Measurements from ENCODE around the gene TBC1D1. TPM values are rescaled to one million over a fixed set of nuclear protein-coding genes. Genes with fewer than 3 reads are reported as not detected.

TBC1D1 gene
- total RNA-seq, 4 donors from 2014 or later, result 66.2 to 120 (median 87.9) TPM

DNA sequence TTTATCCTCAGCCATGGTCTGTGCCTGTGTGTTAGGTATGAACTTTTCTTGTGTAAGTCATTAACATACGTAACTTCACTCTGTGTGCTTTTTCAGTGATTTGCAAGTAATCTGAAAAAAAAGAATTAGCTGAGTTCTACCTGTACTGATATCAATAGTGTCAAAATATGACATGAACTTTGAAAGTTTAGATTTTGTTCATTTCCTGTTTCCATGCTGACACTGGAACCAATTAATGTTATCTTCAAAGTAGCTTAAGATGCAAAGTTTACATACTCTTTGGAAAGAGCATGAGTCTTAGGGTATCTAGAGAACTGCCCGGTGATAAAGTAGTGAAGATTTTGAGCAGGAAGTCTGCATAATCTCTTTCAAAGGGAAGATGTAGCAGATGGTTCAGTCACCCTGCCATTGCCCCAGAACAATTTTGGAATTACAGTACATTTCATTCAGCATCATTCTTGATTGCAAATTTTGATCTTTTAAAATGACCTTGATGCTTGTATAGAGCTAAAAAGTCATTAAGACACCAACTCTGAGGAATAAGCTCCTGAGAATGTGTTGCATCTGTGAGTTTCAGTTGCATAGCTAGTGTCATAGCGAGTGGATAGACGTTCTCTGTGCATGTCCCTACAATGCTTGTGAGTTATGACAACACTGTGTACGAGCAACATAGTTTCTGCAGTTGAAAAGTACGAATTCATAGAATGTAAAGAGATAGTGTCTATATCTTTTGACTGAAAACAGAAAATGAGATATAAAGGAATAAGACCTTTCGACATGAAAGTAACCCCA, 199.8 kb downstream of the TBC1D1 start:
- Histone ChIP-seq H3K36me3 (peaks cover 0 to 19% (median 0%) of the 10 kb centered on the region in 3 donors), H3K27me3 (no peaks in the 10 kb centered on the region), H3K4me1 (no peaks in the 10 kb centered on the region), H3K27ac (no peak overlapping the region), H3K9me3 (no peaks in the 10 kb centered on the region), H3K4me3 (no peak overlapping the region)
- TF ChIP-seq, protein P1, sequence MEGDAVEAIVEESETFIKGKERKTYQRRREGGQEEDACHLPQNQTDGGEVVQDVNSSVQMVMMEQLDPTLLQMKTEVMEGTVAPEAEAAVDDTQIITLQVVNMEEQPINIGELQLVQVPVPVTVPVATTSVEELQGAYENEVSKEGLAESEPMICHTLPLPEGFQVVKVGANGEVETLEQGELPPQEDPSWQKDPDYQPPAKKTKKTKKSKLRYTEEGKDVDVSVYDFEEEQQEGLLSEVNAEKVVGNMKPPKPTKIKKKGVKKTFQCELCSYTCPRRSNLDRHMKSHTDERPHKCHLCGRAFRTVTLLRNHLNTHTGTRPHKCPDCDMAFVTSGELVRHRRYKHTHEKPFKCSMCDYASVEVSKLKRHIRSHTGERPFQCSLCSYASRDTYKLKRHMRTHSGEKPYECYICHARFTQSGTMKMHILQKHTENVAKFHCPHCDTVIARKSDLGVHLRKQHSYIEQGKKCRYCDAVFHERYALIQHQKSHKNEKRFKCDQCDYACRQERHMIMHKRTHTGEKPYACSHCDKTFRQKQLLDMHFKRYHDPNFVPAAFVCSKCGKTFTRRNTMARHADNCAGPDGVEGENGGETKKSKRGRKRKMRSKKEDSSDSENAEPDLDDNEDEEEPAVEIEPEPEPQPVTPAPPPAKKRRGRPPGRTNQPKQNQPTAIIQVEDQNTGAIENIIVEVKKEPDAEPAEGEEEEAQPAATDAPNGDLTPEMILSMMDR (IDR thresholded peaks at IDR 0.05), result no peak
- no peak for TF ChIP-seq POLR2A (IDR thresholded peaks at IDR 0.05)
- DNase-seq, result no peak

DNA sequence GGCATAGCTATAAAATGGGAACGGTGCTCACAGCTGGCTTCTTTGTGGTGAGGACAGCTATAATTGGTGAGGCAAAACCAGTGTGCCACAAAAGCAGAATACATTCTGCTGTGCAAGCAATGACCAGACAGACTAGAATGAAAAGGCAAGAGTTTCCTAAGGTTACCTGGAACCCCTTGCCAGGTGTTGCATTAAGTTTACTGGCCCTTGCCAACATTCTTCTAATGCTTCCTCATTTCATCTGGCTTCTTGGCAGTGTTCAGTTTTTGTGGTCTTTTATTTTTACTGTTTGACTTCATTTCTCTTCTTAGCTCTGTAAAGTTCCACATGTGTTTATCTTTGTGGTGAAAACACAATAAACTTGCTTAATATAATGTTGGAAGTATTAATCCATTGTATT, 200.8 kb downstream of the TBC1D1 start:
- H3K27ac ChIP-seq, result no peak overlapping the region
- H3K4me1 ChIP-seq, result no peaks in the 10 kb centered on the region
- H3K27me3 ChIP-seq, result no peaks in the 10 kb centered on the region
- H3K9me3 ChIP-seq, result no peaks in the 10 kb centered on the region
- TF ChIP-seq, protein P1 (IDR thresholded peaks at IDR 0.05), result no peak
- no peak for TF ChIP-seq POLR2A (IDR thresholded peaks at IDR 0.05)
- H3K36me3 ChIP-seq, result peaks cover 0 to 23% (median 0%) of the 10 kb centered on the region in 3 donors
- H3K4me3 ChIP-seq, result no peak overlapping the region
- no peak for DNase-seq

DNA sequence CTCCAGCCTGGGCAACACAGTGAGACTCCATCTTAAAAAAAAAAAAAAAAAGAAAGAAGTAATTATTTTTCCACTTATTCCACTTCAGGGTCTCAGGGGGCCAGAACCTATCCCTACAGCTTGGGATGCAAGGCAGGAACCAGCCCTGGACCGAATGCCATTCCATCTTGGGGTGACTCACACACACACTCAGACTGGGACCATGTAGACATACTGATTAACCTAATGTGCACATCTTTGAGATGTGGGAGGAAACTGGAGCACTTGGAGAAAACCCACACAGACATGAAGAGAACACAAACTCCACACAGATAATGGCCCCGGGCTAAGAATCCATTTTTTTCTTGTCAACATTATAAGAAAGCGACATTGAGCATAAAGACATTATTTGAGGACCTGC, 201.8 kb downstream of the TBC1D1 start:
- no peaks in the 10 kb centered on the region for H3K27me3 ChIP-seq

DNA sequence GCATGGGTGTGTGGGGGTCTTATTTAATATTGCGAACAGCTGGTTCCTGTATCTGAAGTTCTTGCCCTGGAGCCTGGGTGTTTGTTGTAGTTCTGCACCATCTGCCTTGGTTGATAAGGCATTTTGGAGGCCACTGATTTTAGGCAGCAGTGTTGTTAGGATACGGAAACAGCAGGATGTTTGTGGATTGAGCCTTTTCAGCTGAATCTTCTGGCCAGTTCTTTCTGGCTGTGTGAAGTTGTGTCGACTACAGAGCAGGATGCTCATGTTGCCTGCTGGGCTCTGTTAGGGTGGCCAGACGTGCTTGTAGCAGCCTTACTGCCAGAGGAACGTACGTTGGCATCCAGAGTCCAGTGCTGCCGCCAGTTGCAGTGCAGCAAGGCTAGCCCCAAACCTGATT, 203.5 kb downstream of the TBC1D1 start:
- no peaks in the 10 kb centered on the region for H3K4me1 ChIP-seq
- no peaks in the 10 kb centered on the region for H3K27me3 ChIP-seq
- no peak for DNase-seq
- no peak overlapping the region for H3K27ac ChIP-seq
- no peak overlapping the region for H3K4me3 ChIP-seq
- no peaks in the 10 kb centered on the region for H3K9me3 ChIP-seq
- TF ChIP-seq, protein P1 (IDR thresholded peaks at IDR 0.05), result no peak
- TF ChIP-seq POLR2A (IDR thresholded peaks at IDR 0.05), result no peak
- H3K36me3 ChIP-seq, result peaks cover 0 to 31% (median 0%) of the 10 kb centered on the region in 3 donors

More for the DNA sequence above, 201.8 kb downstream of the TBC1D1 start:
- TF ChIP-seq, protein P1 (IDR thresholded peaks at IDR 0.05), result no peak
- TF ChIP-seq POLR2A (IDR thresholded peaks at IDR 0.05), result no peak
- H3K4me3 ChIP-seq, result no peak overlapping the region
- no peaks in the 10 kb centered on the region for H3K9me3 ChIP-seq
- no peaks in the 10 kb centered on the region for H3K4me1 ChIP-seq
- no peak for DNase-seq
- no peak overlapping the region for H3K27ac ChIP-seq
- peaks cover 0 to 23% (median 0%) of the 10 kb centered on the region in 3 donors for H3K36me3 ChIP-seq

DNA sequence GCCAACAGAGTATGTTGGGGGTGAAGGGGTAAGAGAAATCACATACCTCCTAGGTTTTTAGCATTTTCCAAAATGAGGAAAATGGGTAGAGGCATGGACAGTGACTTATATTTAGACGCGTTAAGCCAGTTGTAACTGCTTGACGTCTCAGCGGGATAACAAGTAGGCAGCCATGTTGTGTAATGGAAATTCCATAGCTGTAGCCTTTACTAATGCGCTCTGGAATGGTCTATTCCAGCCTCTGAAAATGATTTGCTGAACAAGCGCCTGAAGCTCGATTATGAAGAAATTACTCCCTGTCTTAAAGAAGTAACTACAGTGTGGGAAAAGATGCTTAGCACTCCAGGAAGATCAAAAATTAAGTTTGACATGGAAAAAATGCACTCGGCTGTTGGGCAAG, 204.8 kb downstream of the TBC1D1 start:
- H3K27ac ChIP-seq, result no peak overlapping the region
- H3K27me3 ChIP-seq, result no peaks in the 10 kb centered on the region
- no peak overlapping the region for H3K4me3 ChIP-seq
- DNase-seq, result no peak
- peaks cover 0 to 30% (median 0%) of the 10 kb centered on the region in 3 donors for H3K36me3 ChIP-seq
- H3K9me3 ChIP-seq, result no peaks in the 10 kb centered on the region
- H3K4me1 ChIP-seq, result no peaks in the 10 kb centered on the region
- no peak for TF ChIP-seq POLR2A (IDR thresholded peaks at IDR 0.05)
- TF ChIP-seq, protein P1 (IDR thresholded peaks at IDR 0.05), result no peak
